ENCODE data around the gene TCP1. TPM values are rescaled to one million over a fixed set of nuclear protein-coding genes. Genes with fewer than 3 reads are reported as not detected.
"Not testable (repeated sequence)": the region's sequence is repeated elsewhere in the genome, so short reads cannot be mapped to it uniquely, and the experiment has no call there.

Gene TCP1
- polyA plus RNA-seq, 4 donors, result 67.8 to 215 (median 89.8) TPM

GRCh38 chr6:159753081-159753872 lies 36.1 kb downstream of the TCP1 start:
- Histone ChIP-seq H3K36me3 (ENCODE audit: control insufficient read depth in 3 of 3, insufficient read depth in 2 of 3, low read depth in 1 of 3, low read length in 3 of 3) (peaks cover 5 to 27% (median 22%) of the 10 kb centered on the region in 3 donors), H3K4me1 (ENCODE audit: control insufficient read depth in 3 of 3, insufficient read depth in 2 of 3, low read depth in 1 of 3, low read length in 2 of 3) (no peaks in the 10 kb centered on the region), H3K9me3 (ENCODE audit: control insufficient read depth in 2 of 2, insufficient read depth in 1 of 2, low read depth in 1 of 2, low read length in 1 of 2) (no peaks in the 10 kb centered on the region), H3K27ac (ENCODE audit: low read depth in 1 of 3, low read length in 2 of 3) (no peak overlapping the region), H3K27me3 (ENCODE audit: control insufficient read depth in 3 of 3, insufficient read depth in 3 of 3, low read length in 3 of 3) (no peaks in the 10 kb centered on the region), H3K4me3 (ENCODE audit: low read depth in 1 of 3, low read length in 3 of 3) (no peak overlapping the region)
- DNase-seq (no peak), FAIRE-seq (no peak)
- 83 to 94% (median 86%) methylated on average over 6 of the region's 6 CpGs for WGBS, 3 donors

- no peak for FAIRE-seq
- 80 to 89% (median 88%) methylated on average over 3 of the region's 3 CpGs for WGBS, 3 donors
- Histone ChIP-seq H3K27me3 (ENCODE audit: control insufficient read depth in 3 of 3, insufficient read depth in 3 of 3, low read length in 3 of 3) (no peaks in the 10 kb centered on the region), H3K4me3 (ENCODE audit: low read depth in 1 of 3, low read length in 3 of 3) (no peak overlapping the region), H3K9me3 (ENCODE audit: control insufficient read depth in 2 of 2, insufficient read depth in 1 of 2, low read depth in 1 of 2, low read length in 1 of 2) (no peaks in the 10 kb centered on the region), H3K36me3 (ENCODE audit: control insufficient read depth in 3 of 3, insufficient read depth in 2 of 3, low read depth in 1 of 3, low read length in 3 of 3) (peaks cover 2 to 25% (median 23%) of the 10 kb centered on the region in 3 donors), H3K27ac (ENCODE audit: low read depth in 1 of 3, low read length in 2 of 3) (no peak overlapping the region), H3K4me1 (ENCODE audit: control insufficient read depth in 3 of 3, insufficient read depth in 2 of 3, low read depth in 1 of 3, low read length in 2 of 3) (no peaks in the 10 kb centered on the region)
- no peak for DNase-seq
Observed at GRCh38 chr6:159751448-159751847, 38.0 kb downstream of the TCP1 start.

DNA sequence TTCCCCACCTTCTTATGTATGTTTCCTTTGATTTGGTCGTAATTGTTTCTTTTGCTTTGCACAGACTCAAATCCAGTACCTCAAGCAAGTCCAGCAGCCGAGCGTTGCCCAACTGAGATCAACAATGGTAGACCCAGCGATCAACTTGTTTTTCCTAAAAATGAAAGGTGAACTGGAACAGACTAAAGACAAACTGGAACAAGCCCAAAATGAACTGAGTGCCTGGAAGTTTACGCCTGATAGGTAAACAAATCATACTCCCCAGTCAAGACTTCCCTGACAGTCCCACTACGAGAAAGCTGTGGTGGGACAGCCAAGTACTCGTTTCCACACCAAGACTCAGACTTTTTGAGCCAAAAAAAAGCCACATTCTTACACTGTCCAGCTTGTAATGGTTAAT lies 41.3 kb downstream of the TCP1 start:
- 81 to 87% (median 81%) methylated on average over 7 of the region's 7 CpGs for WGBS, 3 donors
- not testable (repeated sequence) for H3K4me3 ChIP-seq (ENCODE audit: low read depth in 1 of 3, low read length in 3 of 3); FAIRE-seq; H3K4me1 ChIP-seq (ENCODE audit: control insufficient read depth in 3 of 3, insufficient read depth in 2 of 3, low read depth in 1 of 3, low read length in 2 of 3); DNase-seq; H3K9me3 ChIP-seq (ENCODE audit: control insufficient read depth in 2 of 2, insufficient read depth in 1 of 2, low read depth in 1 of 2, low read length in 1 of 2); H3K27me3 ChIP-seq (ENCODE audit: control insufficient read depth in 3 of 3, insufficient read depth in 3 of 3, low read length in 3 of 3); H3K27ac ChIP-seq (ENCODE audit: low read depth in 1 of 3, low read length in 2 of 3)
- peaks cover 13 to 32% (median 21%) of the 10 kb centered on the region in 3 donors for H3K36me3 ChIP-seq (ENCODE audit: control insufficient read depth in 3 of 3, insufficient read depth in 2 of 3, low read depth in 1 of 3, low read length in 3 of 3)

- 86 to 90% (median 90%) methylated on average over 1 of the region's 1 CpG for WGBS, 3 donors
- no peak for FAIRE-seq
Observed at GRCh38 chr6:159746759-159747158, 42.6 kb downstream of the TCP1 start.

GRCh38 chr6:159745081-159745480 lies 44.3 kb downstream of the TCP1 start:
- 84 to 89% (median 84%) methylated on average over 7 of the region's 7 CpGs for WGBS, 3 donors
- Histone ChIP-seq H3K27me3 (ENCODE audit: control insufficient read depth in 3 of 3, insufficient read depth in 3 of 3, low read length in 3 of 3) (no peaks in the 10 kb centered on the region), H3K27ac (ENCODE audit: low read depth in 1 of 3, low read length in 2 of 3) (no peak overlapping the region), H3K4me3 (ENCODE audit: low read depth in 1 of 3, low read length in 3 of 3) (no peak overlapping the region), H3K4me1 (ENCODE audit: control insufficient read depth in 3 of 3, insufficient read depth in 2 of 3, low read depth in 1 of 3, low read length in 2 of 3) (no peaks in the 10 kb centered on the region), H3K9me3 (ENCODE audit: control insufficient read depth in 2 of 2, insufficient read depth in 1 of 2, low read depth in 1 of 2, low read length in 1 of 2) (no peaks in the 10 kb centered on the region), H3K36me3 (ENCODE audit: control insufficient read depth in 3 of 3, insufficient read depth in 2 of 3, low read depth in 1 of 3, low read length in 3 of 3) (peaks cover 21 to 28% (median 25%) of the 10 kb centered on the region in 3 donors)
- FAIRE-seq (no peak), DNase-seq (no peak)

More at GRCh38 chr6:159746759-159747158, 42.6 kb downstream of the TCP1 start:
- Histone ChIP-seq H3K4me3 (ENCODE audit: low read depth in 1 of 3, low read length in 3 of 3) (no peak overlapping the region), H3K4me1 (ENCODE audit: control insufficient read depth in 3 of 3, insufficient read depth in 2 of 3, low read depth in 1 of 3, low read length in 2 of 3) (no peaks in the 10 kb centered on the region), H3K36me3 (ENCODE audit: control insufficient read depth in 3 of 3, insufficient read depth in 2 of 3, low read depth in 1 of 3, low read length in 3 of 3) (peaks cover 16 to 30% (median 26%) of the 10 kb centered on the region in 3 donors), H3K9me3 (ENCODE audit: control insufficient read depth in 2 of 2, insufficient read depth in 1 of 2, low read depth in 1 of 2, low read length in 1 of 2) (no peaks in the 10 kb centered on the region), H3K27ac (ENCODE audit: low read depth in 1 of 3, low read length in 2 of 3) (no peak overlapping the region), H3K27me3 (ENCODE audit: control insufficient read depth in 3 of 3, insufficient read depth in 3 of 3, low read length in 3 of 3) (no peaks in the 10 kb centered on the region)
- no peak for DNase-seq

DNA sequence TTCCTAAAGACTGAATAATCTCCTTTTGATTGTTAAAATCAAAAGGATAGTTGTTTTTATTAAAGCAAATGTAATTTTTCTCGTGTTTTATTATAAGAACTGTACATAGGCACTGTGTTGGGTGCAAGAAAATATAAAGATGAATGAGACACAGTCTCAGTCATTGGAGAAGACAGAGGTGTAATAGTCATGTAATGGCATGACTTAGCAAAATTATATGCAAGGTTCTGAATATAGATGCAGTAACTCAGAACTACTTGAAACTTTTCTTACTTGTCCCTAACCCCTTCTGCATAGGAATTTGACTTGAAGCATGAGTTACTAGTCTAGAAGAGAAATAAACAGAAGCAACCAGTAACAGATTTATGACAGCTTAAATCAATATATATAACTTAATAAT lies 47.2 kb downstream of the TCP1 start:
- Histone ChIP-seq H3K9me3 (ENCODE audit: control insufficient read depth in 2 of 2, insufficient read depth in 1 of 2, low read depth in 1 of 2, low read length in 1 of 2) (no peaks in the 10 kb centered on the region), H3K4me1 (ENCODE audit: control insufficient read depth in 3 of 3, insufficient read depth in 2 of 3, low read depth in 1 of 3, low read length in 2 of 3) (no peaks in the 10 kb centered on the region), H3K27me3 (ENCODE audit: control insufficient read depth in 3 of 3, insufficient read depth in 3 of 3, low read length in 3 of 3) (no peaks in the 10 kb centered on the region), H3K27ac (ENCODE audit: low read depth in 1 of 3, low read length in 2 of 3) (no peak overlapping the region), H3K4me3 (ENCODE audit: low read depth in 1 of 3, low read length in 3 of 3) (no peak overlapping the region), H3K36me3 (ENCODE audit: control insufficient read depth in 3 of 3, insufficient read depth in 2 of 3, low read depth in 1 of 3, low read length in 3 of 3) (peaks cover 21 to 26% (median 24%) of the 10 kb centered on the region in 3 donors)
- FAIRE-seq (no peak), DNase-seq (no peak)
- WGBS, 3 donors, result 59 to 86% (median 67%) methylated on average over 1 of the region's 1 CpG

DNA sequence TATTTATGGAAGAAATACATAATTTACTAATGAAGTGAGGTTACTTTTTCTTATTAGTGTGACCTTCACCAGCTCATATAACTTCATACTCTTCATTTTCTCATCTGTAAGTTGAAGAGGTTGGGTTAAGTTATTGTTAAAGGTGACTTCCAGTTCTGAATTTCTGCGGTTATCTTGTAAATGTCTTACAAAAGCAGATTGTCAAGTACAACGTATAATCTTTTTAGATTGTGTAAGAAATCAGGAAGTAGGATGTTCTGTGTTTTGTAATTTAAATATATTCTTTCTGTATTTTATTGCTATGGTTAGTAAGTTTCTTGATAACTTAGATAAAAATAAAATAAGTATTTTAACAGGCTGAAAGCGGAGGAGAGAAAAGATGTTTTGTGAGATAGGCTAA lies 50.1 kb downstream of the TCP1 start:
- DNase-seq (peak in 1 of 2 donors; percentile 11), FAIRE-seq (no peak)
- H3K9me3 ChIP-seq (ENCODE audit: control insufficient read depth in 2 of 2, insufficient read depth in 1 of 2, low read depth in 1 of 2, low read length in 1 of 2), result no peaks in the 10 kb centered on the region
- no peaks in the 10 kb centered on the region for H3K4me1 ChIP-seq (ENCODE audit: control insufficient read depth in 3 of 3, insufficient read depth in 2 of 3, low read depth in 1 of 3, low read length in 2 of 3)
- H3K27ac ChIP-seq (ENCODE audit: low read depth in 1 of 3, low read length in 2 of 3), result peak overlapping the region in 1 of 3 donors; percentile 12
- no peaks in the 10 kb centered on the region for H3K27me3 ChIP-seq (ENCODE audit: control insufficient read depth in 3 of 3, insufficient read depth in 3 of 3, low read length in 3 of 3)
- no peak overlapping the region for H3K4me3 ChIP-seq (ENCODE audit: low read depth in 1 of 3, low read length in 3 of 3)
- peaks cover 8 to 28% (median 12%) of the 10 kb centered on the region in 3 donors for H3K36me3 ChIP-seq (ENCODE audit: control insufficient read depth in 3 of 3, insufficient read depth in 2 of 3, low read depth in 1 of 3, low read length in 3 of 3)
- 58 to 64% (median 61%) methylated on average over 3 of the region's 3 CpGs for WGBS, 3 donors

GRCh38 chr6:159736908-159737307 lies 52.5 kb downstream of the TCP1 start:
- H3K27me3 ChIP-seq (ENCODE audit: control insufficient read depth in 3 of 3, insufficient read depth in 3 of 3, low read length in 3 of 3), result no peaks in the 10 kb centered on the region
- H3K9me3 ChIP-seq (ENCODE audit: control insufficient read depth in 2 of 2, insufficient read depth in 1 of 2, low read depth in 1 of 2, low read length in 1 of 2), result no peaks in the 10 kb centered on the region
- no peak overlapping the region for H3K4me3 ChIP-seq (ENCODE audit: low read depth in 1 of 3, low read length in 3 of 3)
- no peak for FAIRE-seq
- H3K27ac ChIP-seq (ENCODE audit: low read depth in 1 of 3, low read length in 2 of 3), result no peak overlapping the region
- H3K36me3 ChIP-seq (ENCODE audit: control insufficient read depth in 3 of 3, insufficient read depth in 2 of 3, low read depth in 1 of 3, low read length in 3 of 3), result peaks cover 4 to 30% (median 4%) of the 10 kb centered on the region in 3 donors
- no peaks in the 10 kb centered on the region for H3K4me1 ChIP-seq (ENCODE audit: control insufficient read depth in 3 of 3, insufficient read depth in 2 of 3, low read depth in 1 of 3, low read length in 2 of 3)
- DNase-seq, result no peak
- WGBS, 3 donors, result 87 to 89% (median 88%) methylated on average over 7 of the region's 7 CpGs

Data from small intestine (tissue), 7 donors.